ENCODE data around the gene MAPK10.

The MAPK10 gene

GRCh38 chr4:86280246-86280645, 79.6 kb downstream of the MAPK10 start:
- in situ Hi-C loops (cut with HindIII; ENCODE audit: low sequenced_read_pairs): loop anchor here (5.0 kb wide), 1 partner anchor 98 kb away; no protein-coding TSS in a partner anchor

DNA sequence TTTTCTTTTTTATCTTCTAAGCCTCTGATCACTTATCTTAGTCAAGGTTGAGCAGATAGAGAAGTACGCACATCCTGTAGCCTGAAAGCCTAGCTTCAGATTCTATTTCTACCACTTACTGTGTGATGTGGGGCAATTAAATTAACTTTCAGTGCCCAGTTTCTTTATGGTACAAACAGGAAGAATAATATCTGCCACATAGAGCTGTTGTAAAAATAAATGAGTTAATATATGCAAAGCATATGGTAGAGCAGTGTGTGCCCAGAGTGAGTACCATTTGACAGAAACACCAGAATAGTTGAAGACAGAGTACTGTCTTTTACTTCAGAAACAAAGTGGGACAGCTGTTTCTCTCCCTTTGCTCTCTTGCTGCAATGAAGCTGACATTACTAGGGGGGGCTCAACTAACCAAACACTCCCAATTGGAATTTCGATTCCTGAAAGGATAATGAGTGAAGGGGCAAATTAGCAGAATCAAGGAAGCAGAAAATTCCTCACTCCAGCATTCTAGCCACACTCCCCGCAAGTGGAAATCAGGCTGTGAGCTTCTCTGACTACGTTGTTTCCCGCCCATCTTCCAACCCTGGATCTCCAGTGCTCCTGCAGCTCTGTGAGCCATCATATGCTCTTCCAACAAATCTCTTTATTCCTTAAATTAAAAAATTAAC, 80.4 kb downstream of the MAPK10 start:
- in situ Hi-C loops (cut with HindIII; ENCODE audit: low sequenced_read_pairs): loop anchor here (5.0 kb wide), 2 partner anchors 33 to 52 kb away; no protein-coding TSS in a partner anchor

DNA sequence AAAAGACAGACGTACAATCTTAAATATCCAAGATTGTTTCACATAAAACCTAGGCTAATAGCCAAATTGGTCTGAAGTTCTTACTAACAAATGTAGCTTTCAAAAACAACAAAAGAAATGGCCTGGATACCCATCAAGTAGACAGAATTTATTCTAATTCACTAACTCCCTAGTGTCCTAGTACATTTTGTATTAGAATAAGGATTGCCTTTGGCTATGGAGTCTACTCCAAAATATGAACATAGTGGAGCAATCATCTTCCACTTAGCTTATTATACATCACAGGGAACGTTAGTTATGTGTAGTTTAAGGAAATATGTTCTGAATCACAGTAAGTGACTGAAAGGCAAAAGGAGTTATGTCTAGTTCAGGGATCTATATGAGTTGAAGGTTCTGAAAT, 81.7 kb downstream of the MAPK10 start:
- in situ Hi-C loops (cut with HindIII; ENCODE audit: low sequenced_read_pairs): loop anchor here (5.0 kb wide), 2 partner anchors 34 to 51 kb away; no protein-coding TSS in a partner anchor

- in situ Hi-C loops (cut with HindIII; ENCODE audit: low sequenced_read_pairs): loop anchor here (5.0 kb wide), 2 partner anchors 38 to 47 kb away; no protein-coding TSS in a partner anchor
Observed at GRCh38 chr4:86274642-86275041, 85.2 kb downstream of the MAPK10 start.

GRCh38 chr4:86272669-86273068, 87.2 kb downstream of the MAPK10 start:
- in situ Hi-C loops (cut with HindIII; ENCODE audit: low sequenced_read_pairs): no loop called here

GRCh38 chr4:86271057-86271456, 88.8 kb downstream of the MAPK10 start:
- in situ Hi-C loops (cut with HindIII; ENCODE audit: low sequenced_read_pairs): no loop called here

- in situ Hi-C loops (cut with HindIII; ENCODE audit: low sequenced_read_pairs): no loop called here
Observed at GRCh38 chr4:86269354-86269753, 90.5 kb downstream of the MAPK10 start.

- in situ Hi-C loops (cut with HindIII; ENCODE audit: low sequenced_read_pairs): no loop called here
Observed at GRCh38 chr4:86264241-86264640, 95.6 kb downstream of the MAPK10 start.

- in situ Hi-C loops (cut with HindIII; ENCODE audit: low sequenced_read_pairs): no loop called here
Observed at GRCh38 chr4:86261636-86262035, 98.2 kb downstream of the MAPK10 start.

GRCh38 chr4:86256086-86256485, 103.8 kb downstream of the MAPK10 start:
- in situ Hi-C loops (cut with HindIII; ENCODE audit: low sequenced_read_pairs): no loop called here

GRCh38 chr4:86250619-86251018, 109.2 kb downstream of the MAPK10 start:
- in situ Hi-C loops (cut with HindIII; ENCODE audit: low sequenced_read_pairs): no loop called here

DNA sequence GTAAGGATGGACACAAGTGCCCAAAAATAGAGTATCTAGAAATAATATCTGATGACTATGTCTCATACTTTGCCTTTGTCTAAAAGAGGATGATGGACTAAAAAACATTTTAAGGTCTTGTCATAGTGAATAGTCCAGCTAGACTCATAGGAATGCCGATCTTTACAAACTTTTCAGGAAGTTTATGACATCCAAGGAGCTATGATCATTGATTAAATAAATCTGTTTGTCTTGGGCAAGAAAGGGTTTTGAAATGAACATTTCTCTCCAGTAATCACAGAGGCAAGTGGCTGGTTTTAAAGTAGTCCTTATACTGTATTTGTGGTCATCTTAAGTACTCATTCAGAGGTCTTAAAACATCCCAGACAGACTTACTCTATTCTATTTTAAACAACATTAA, 109.8 kb downstream of the MAPK10 start:
- in situ Hi-C loops (cut with HindIII; ENCODE audit: low sequenced_read_pairs): no loop called here

DNA sequence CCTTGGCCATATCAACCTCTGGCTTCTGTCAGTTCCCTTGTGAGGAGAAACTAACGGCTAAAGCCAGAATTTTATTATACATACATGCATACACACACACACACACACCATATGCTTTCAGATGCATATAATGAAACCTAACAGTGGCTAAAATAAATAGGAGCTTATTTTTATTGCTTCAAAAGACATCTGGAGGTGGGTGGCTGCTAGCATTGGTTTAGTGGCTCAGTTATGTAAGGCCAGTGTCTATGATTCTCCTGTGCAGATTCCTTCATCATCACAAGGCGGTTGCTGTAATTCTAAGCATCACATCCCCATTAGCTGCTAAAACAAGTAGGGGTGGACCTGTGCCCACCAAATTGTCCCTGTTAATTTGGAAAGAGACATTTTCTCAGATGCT, 110.8 kb downstream of the MAPK10 start:
- in situ Hi-C loops (cut with HindIII; ENCODE audit: low sequenced_read_pairs): no loop called here

DNA sequence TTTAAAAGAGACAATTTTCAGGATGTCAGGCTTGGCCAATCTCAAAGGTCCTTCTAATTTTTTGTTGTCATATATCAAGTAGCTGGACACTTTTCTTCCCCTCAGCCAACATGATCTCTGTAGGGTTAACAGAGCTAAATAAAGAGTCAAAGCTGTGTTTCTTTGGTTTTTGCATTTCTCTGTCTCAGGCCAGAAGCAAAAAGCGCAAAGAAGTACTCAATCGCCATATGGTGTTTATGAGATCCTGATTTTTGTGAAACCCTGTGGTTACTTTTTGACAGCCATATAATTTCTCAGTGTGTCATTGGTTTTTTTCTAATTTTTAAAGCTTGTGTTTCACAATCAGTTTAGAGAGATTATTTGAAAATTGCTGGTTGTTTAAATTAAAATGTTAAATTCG, 111.9 kb downstream of the MAPK10 start:
- in situ Hi-C loops (cut with HindIII; ENCODE audit: low sequenced_read_pairs): no loop called here

GRCh38 chr4:86247320-86247719, 112.5 kb downstream of the MAPK10 start:
- in situ Hi-C loops (cut with HindIII; ENCODE audit: low sequenced_read_pairs): no loop called here

GRCh38 chr4:86243750-86244149, 116.1 kb downstream of the MAPK10 start:
- in situ Hi-C loops (cut with HindIII; ENCODE audit: low sequenced_read_pairs): no loop called here

DNA sequence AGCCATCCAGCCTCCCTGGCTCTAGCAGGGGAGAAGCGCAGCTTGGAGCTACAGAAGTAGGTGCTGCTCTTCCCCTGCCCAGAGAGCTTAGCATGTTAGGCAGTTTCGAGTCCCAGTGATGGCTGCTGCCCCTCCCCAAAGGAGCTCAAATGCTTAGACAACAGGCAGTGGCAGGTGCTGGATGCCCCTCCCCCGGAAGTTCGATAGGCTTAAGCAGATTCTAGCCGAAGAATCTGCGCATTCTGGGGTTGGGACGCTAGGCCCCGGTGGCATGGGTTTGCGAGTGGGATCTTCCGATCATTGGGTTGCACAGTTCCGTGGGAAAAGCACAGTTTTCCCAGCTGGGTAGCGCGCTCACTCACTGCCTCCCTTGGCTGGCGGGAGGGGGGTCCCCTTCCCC, 117.2 kb downstream of the MAPK10 start:
- in situ Hi-C loops (cut with HindIII; ENCODE audit: low sequenced_read_pairs): no loop called here

GRCh38 chr4:86235549-86235948, 124.3 kb downstream of the MAPK10 start:
- in situ Hi-C loops (cut with HindIII; ENCODE audit: low sequenced_read_pairs): no loop called here

GRCh38 chr4:86233681-86234080, 126.2 kb downstream of the MAPK10 start:
- in situ Hi-C loops (cut with HindIII; ENCODE audit: low sequenced_read_pairs): no loop called here

DNA sequence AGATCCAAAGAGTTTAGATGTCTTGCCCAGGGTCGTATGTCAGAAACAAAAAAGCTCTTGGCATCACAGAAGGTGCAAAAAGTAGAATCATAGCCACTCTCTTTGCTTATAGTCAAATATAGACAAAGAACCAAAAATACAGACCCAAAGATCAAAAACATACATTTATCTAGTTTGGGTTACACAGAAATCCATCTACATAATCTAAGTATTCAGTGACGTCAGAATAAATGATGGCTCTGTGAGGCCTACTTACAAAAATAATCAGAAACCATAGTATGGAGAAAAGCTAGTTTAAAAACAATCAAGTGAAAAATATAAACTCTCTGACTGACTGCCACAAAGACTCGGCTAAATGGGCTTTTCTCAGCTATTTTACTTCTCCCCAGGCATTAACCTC, 126.8 kb downstream of the MAPK10 start:
- in situ Hi-C loops (cut with HindIII; ENCODE audit: low sequenced_read_pairs): no loop called here

- in situ Hi-C loops (cut with HindIII; ENCODE audit: low sequenced_read_pairs): no loop called here
Observed at GRCh38 chr4:86223472-86223871, 136.4 kb downstream of the MAPK10 start.

DNA sequence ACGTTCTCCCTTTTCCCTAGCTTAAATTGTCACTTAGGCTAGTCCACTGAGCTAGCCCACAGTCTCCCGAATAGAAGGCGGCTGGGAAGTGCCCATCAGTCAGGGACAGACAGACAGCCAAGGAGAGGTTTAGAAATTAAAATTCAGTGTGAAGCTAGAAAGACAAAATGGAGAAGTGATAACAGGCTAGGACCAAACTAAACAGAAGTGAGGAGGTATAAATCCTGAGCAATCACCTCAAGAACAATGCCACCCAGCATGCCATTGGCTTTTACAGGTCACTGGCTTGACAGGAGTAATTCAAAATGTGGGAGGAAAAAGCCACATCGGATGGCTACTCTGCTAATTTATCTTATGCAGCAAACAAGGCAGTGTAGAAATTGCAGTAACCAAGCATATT, 138.9 kb downstream of the MAPK10 start:
- in situ Hi-C loops (cut with HindIII; ENCODE audit: low sequenced_read_pairs): no loop called here

GRCh38 chr4:86220121-86220520, 139.7 kb downstream of the MAPK10 start:
- in situ Hi-C loops (cut with HindIII; ENCODE audit: low sequenced_read_pairs): no loop called here

All from endothelial cell of hepatic sinusoid (primary cell).